Bronchial epithelial cell (primary cell): Measurements from ENCODE around the gene ATP5PB. TPM values are rescaled to one million over a fixed set of nuclear protein-coding genes. Genes with fewer than 3 reads are reported as not detected.

ENCODE experiments used
- DNase-seq: peaks from one replicate; pipeline ENCODE4 v3.0.0-alpha.2; 2010; ENCODE audit warnings: low read depth
- FAIRE-seq: peaks from 2 replicates; lab custom pipeline; 2011; peaks lifted over from hg19 to GRCh38; lab: Jason Lieb, UNC
- H3K27me3 ChIP-seq: 2 replicates; pipeline ENCODE4 v1.5.1; 2011; ENCODE audit warnings: low read length; ENCODE audit not compliant: control insufficient read depth, insufficient read depth
- H3K36me3 ChIP-seq: 2 replicates; pipeline ENCODE4 v1.5.1; 2011; ENCODE audit warnings: low read length; ENCODE audit not compliant: control insufficient read depth, insufficient read depth
- H3K4me3 ChIP-seq: 2 replicates; pipeline ENCODE4 v1.5.1; 2011; ENCODE audit warnings: mild to moderate bottlenecking, low read depth, low read length, control low read depth
- CTCF ChIP-seq: IDR thresholded peaks from 2 replicates; pipeline ENCODE4 v1.5.1; 2011; ENCODE audit warnings: mild to moderate bottlenecking, moderate library complexity, low read length, control low read depth, inconsistent platforms; ENCODE audit not compliant: insufficient read depth, severe bottlenecking
- total RNA-seq: library from RNA; depleted of rRNA; stranded (reverse); fragments of >200 nt; gene quantifications from 2 replicates; pipeline ENCODE4 v1.2.1, GENCODE V29; 2014

ATP5PB gene
- total RNA-seq, 1 donor from 2014 or later = 259 TPM

GRCh38 chr1:111448482-111448917, 764 bp upstream of the ATP5PB start:
- no peak for FAIRE-seq
- DNase-seq = peak; percentile 53
- Histone ChIP-seq H3K4me3 (peak overlapping the region; percentile 93), H3K27me3 (no peaks in the 10 kb centered on the region), H3K36me3 (peaks cover 13% of the 10 kb centered on the region)
- no peak for TF ChIP-seq CTCF

- no peak for DNase-seq
- Histone ChIP-seq H3K4me3 (peak overlapping the region; percentile 93), H3K36me3 (peaks cover 8% of the 10 kb centered on the region), H3K27me3 (no peaks in the 10 kb centered on the region)
- no peak for TF ChIP-seq CTCF
- FAIRE-seq = no peak
Measured at GRCh38 chr1:111449703-111450017, 396 bp downstream of the ATP5PB start.

GRCh38 chr1:111450185-111450584, 921 bp downstream of the ATP5PB start:
- no peak for TF ChIP-seq CTCF
- H3K27me3 ChIP-seq = no peaks in the 10 kb centered on the region
- FAIRE-seq (no peak), DNase-seq (no peak)
- H3K36me3 ChIP-seq = peaks cover 6% of the 10 kb centered on the region
- peak overlapping the region; percentile 93 for H3K4me3 ChIP-seq

- Histone ChIP-seq H3K27me3 (no peaks in the 10 kb centered on the region), H3K36me3 (peaks cover 6% of the 10 kb centered on the region), H3K4me3 (no peak overlapping the region)
- TF ChIP-seq CTCF = no peak
- no peak for FAIRE-seq
- DNase-seq = no peak
Measured at GRCh38 chr1:111452581-111452980, 3.3 kb downstream of the ATP5PB start.

GRCh38 chr1:111453706-111454105, 4.4 kb downstream of the ATP5PB start:
- H3K36me3 ChIP-seq = peaks cover 6% of the 10 kb centered on the region
- FAIRE-seq = no peak
- no peaks in the 10 kb centered on the region for H3K27me3 ChIP-seq
- no peak for TF ChIP-seq CTCF
- DNase-seq = no peak
- no peak overlapping the region for H3K4me3 ChIP-seq
